Putamen (tissue), 1 donor: ENCODE results near the gene PACRG.

Source experiments
- DNase-seq: peaks from one replicate; pipeline ENCODE4 v3.0.0-alpha.2; 2016; ENCODE audit warnings: low spot score

The PACRG gene

GRCh38 chr6:163243083-163243482 is 515.3 kb downstream of the PACRG start:
- DNase-seq: peak; percentile 94

- DNase-seq: no peak
Measured at GRCh38 chr6:163243692-163244589, 516.2 kb downstream of the PACRG start.

DNA sequence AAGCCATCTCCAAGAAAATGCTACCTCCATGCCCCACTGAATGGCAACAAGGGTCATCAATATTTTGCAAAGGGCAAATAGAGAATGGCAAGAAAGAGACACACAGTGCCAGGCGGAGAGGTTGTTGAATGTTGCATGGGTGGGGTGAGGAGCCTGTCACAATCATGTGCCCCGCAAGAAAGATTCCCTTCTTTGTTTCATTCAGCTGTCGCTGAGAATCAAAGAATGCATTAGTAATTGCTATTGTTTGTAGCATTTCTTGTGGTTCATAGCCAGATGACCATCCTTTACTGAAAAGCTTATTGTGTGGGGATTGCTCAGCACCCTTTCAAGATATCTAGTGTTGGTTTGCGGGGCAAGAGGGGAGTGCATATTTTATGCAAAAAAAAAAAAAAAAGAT is 520.3 kb downstream of the PACRG start:
- DNase-seq: peak; percentile 92

GRCh38 chr6:163249651-163250101 is 521.9 kb downstream of the PACRG start:
- peak; percentile 81 for DNase-seq

GRCh38 chr6:163250116-163250515 is 522.3 kb downstream of the PACRG start:
- no peak for DNase-seq

DNA sequence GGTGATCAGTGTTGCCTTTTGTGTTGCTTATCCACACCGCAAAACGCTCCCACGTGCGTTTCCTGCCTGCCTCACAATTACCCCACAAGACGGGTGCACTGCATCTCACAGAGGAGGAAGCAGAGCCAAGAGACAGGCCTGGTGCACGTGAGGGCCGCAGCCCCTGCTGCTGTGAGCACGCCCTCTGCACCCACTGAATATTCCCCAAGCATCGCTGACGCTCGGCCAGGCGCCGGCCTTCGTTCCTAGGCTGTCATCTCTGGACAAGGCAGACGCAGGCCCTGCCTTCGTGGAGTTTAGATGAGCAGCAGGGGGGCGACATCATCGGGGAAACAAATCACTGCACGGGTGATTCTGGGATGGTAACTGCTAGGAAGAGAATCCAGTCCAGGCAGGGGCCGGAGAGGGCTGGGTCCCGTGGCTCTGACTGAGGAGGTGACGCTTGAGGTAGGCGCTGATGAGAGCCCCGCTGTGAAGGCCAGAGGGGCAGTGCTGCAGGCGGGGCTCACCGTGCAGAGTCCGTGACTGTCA is 524.4 kb downstream of the PACRG start:
- DNase-seq: no peak

GRCh38 chr6:163253556-163254213 is 525.9 kb downstream of the PACRG start:
- peak; percentile 55 for DNase-seq

DNA sequence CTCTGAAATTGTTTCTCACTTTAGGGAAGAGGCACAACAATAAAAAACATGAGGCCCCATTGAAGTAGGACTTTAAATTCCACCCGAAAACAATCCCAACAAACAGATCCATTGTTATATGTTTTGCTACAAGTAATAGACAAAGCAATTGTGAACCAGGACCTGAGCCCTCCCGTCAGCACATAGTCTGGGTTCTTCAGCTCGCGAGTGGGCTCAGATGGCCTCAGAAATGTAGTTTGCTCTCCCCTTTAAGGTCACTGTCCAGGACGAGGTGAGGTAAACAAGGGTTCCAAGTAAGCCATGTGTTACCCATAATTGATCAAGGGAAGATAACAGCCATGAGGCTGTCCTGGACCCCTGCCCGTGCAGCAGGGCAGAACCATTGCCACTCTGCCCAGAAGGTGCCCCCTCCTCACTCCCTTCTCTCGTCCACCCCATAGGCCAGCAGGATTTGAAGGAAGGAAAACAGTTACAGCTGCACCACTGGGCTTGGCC is 526.6 kb downstream of the PACRG start:
- peak; percentile 88 for DNase-seq

GRCh38 chr6:163255265-163255664 is 527.5 kb downstream of the PACRG start:
- DNase-seq: no peak

GRCh38 chr6:163259689-163260088 is 531.9 kb downstream of the PACRG start:
- no peak for DNase-seq

DNA sequence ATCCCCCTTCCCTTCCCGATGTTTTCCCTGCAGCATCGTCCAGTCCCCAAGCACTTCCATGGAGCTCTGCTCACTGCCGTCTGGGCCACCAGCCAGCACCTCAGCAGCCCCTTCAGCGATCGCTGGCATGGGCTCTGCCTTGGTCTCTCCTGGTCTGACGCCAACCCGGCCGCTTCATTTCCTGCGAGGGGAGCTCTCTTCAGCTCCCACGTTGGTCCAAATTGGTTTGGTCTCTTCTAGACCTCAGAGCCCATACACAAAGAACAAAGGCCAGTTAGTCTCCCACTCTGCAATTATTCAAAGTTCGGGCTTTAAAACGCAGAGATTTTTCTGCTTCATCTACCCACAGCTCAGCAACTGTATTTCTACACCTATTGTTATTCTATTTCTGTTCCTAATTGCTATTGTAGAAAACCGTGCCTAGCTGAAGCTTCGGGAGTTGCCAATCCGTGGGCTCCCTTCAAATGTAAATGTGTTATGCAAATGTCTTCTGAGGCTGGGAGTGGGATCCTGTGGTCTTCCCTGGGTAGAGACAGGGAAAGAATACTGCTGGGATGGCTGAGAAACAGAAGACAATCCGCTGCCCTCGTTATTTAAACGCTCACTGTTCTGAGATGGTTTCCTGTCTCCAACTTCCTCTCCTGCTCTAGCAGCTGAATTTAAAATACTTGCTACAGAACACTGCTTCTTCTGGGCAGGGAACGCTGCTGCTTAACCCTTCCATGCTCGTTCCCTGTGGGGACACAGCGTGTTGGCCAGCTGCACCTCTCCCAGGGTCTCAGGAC is 532.5 kb downstream of the PACRG start:
- DNase-seq: peak; percentile 86

- peak; percentile 76 for DNase-seq
Measured at GRCh38 chr6:163260911-163261310, 533.1 kb downstream of the PACRG start.

GRCh38 chr6:163261361-163261760 is 533.6 kb downstream of the PACRG start:
- DNase-seq: no peak

GRCh38 chr6:163262080-163262479 is 534.3 kb downstream of the PACRG start:
- DNase-seq: no peak

DNA sequence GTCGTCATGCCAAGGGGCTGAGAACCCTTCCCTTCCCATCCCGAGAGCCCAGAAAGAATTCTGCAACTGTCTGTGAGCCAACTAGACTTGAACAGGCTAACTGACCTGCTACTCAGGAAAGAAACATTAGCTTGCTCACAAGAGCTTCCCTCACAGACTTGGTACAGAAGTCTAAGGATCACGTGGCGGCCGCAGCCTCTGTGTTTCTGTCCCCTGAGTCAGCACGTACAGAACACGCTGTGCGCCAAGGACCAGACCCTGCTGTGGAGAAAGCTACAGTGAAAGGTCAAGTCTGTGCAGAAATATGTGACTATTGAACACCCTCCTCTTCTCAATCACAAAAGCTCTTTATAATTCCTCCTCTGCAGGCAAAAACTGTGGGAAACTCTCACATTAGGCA is 535.4 kb downstream of the PACRG start:
- DNase-seq: peak; percentile 78

DNA sequence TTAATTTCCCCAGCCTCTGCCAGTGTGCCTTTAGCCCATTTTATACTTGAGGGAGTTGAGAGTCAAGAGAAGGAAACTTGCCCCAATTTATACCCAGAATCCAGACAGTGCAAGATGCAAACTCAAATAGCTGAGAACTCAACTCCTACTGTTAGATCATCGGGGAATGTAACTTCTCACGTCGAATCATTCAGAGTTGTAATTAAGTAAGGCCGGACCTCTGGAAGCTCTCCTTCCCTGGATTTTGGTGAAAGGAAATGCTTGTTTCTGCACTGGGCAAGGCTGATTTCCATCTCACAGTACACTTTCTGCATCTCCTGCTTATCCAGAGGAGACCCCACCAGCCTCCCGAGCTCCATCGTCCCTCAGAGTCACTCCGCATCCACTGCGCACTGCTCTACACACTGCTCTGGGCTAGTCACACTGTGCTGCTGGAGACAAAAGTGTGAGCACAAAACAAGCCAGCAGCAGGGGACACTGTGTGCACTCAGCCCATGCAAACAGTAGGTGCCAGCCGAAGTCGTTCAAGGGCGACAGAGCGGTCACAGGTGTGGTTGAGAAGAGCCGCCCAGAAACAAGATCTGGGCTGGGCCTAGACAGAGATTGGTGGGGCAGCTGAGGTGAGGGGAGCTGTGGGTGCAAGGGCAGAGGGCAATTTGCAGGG is 536.4 kb downstream of the PACRG start:
- DNase-seq: peak; percentile 69

DNA sequence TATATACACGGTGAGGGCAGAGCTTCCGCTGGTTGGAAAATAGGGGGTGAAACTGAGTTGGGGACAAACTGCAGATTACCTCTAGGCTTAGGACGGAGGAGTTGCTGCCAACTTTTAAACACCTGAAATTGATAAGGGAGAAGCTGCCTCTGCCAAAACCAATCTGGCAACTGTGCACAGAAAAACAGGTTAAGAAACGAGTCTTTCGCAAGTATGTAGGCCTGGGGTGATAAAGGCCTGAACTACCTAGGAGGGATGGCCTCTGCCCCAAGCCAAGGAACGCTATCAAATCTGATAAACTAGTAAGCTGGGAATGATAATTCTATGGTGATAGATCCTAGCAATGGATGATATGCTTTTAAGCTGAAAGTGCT is 536.9 kb downstream of the PACRG start:
- no peak for DNase-seq

DNA sequence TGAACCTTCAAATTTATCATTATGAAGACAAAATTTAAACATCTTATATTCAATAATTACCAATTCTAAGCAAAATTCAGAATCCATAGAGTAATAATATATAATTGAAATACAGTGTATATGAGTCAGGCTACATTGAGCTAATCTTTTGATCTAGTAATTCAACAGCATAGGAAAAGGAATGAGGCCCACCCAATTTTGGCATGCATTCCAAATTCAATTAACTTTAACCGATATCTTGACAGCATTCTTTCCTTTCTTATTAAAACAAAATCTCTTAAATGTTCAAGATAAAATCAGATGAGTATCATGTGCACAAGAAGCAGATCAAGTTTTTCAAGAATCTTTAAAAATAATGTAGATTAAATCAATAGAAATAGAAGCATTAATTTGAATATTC is 553.9 kb downstream of the PACRG start:
- no peak for DNase-seq

GRCh38 chr6:163282672-163283071 is 554.9 kb downstream of the PACRG start:
- no peak for DNase-seq

GRCh38 chr6:163284151-163284550 is 556.4 kb downstream of the PACRG start:
- DNase-seq: peak; percentile 29

- peak; percentile 76 for DNase-seq
Measured at GRCh38 chr6:163285691-163286090, 557.9 kb downstream of the PACRG start.

DNA sequence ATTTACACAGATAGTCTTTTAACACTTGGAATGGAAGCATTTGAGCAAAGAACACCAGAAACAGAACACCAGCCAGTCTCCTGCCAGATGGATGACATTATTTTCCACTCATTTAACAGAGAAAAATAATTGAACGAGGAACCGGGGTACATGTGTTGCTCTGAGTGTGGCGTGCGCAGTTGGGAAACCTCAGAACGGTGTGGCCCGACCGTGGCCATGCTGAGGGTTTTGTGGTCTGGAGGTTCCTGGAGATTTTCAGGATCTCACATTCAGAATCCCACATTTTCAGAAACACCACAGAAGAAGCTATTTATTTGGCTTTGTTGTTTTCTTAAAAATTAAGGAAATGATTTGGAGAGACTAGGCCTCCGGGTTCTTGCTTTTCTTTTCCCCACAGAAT is 559.9 kb downstream of the PACRG start:
- DNase-seq: no peak
